CD4-positive, alpha-beta T cell treated with Interleukin-12 subunit alpha and Interleukin-12 subunit beta, for 1 hour (primary cell): ENCODE data around the gene MGAT5.

Source experiments
- DNase-seq: peaks from one replicate; pipeline ENCODE4 v3.0.0-alpha.2; 2020

Gene MGAT5

GRCh38 chr2:134257509-134257908 lies 3.6 kb downstream of the MGAT5 start:
- DNase-seq = no peak

GRCh38 chr2:134257965-134258683 lies 4.3 kb downstream of the MGAT5 start:
- no peak for DNase-seq

GRCh38 chr2:134258684-134259388 lies 5.0 kb downstream of the MGAT5 start:
- peak; percentile 73 for DNase-seq

DNA sequence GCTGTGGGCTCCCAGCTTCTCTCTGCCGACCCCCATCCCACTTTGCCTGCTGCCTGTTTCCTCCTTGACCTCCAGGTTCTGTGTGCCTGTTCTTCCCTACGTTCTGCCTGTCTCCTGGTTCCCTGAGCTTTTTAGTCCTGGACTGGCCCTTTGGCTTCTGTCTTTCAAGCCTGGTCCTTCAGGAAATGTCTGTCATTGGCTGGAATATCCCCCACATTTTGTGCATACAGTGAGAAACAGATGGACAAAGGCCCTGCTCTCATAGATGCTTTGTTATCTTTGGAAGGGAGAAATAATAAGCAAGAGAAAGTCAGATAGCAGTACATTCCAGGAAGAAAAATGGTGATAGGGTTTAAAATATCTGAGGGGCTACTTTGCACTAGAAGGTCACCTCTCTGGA lies 5.7 kb downstream of the MGAT5 start:
- no peak for DNase-seq

DNA sequence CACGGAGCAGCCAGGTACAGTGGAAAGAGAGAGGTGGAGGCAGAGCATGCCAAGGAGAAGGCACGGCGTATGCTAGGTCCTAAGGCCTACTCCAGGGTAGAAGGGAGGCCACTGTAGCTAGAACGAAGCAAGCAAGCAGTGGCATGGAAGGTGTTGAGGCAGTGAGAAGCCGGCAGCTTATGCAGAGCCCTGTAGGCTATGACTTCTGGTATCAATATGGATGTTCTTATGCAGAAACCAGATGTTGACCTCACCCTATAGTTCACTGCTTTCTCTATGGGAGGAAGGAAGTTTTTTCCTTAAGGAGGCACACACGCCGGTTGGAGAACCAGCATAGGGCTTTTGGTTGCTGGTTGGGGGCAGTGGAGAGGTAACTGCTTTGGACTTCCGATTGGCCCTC lies 6.1 kb downstream of the MGAT5 start:
- DNase-seq = no peak

- DNase-seq = no peak
Measured at GRCh38 chr2:134260713-134261112, 6.8 kb downstream of the MGAT5 start.

GRCh38 chr2:134261398-134262131 lies 7.7 kb downstream of the MGAT5 start:
- DNase-seq = no peak

DNA sequence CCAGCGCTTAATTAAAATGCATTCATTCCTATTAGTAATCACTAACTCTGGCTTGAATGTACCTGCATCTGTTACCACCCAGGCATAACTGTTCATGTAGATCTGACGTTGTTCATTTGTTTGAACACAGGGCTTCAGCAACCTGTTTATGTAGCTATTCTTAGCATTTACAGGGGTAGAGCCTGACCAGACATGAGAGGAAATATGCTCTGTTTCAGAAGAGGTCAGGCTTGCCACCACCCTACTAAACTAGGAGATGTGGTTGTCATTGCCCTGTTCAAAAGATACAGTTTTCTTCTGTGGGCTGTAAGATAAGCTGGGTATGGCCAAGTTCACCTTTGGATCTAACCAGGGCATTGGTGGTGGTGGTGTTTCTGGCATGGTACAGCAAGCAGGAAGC lies 8.8 kb downstream of the MGAT5 start:
- DNase-seq = no peak

- DNase-seq = no peak
Measured at GRCh38 chr2:134268265-134268664, 14.4 kb downstream of the MGAT5 start.

- DNase-seq = no peak
Measured at GRCh38 chr2:134269230-134269629, 15.4 kb downstream of the MGAT5 start.

DNA sequence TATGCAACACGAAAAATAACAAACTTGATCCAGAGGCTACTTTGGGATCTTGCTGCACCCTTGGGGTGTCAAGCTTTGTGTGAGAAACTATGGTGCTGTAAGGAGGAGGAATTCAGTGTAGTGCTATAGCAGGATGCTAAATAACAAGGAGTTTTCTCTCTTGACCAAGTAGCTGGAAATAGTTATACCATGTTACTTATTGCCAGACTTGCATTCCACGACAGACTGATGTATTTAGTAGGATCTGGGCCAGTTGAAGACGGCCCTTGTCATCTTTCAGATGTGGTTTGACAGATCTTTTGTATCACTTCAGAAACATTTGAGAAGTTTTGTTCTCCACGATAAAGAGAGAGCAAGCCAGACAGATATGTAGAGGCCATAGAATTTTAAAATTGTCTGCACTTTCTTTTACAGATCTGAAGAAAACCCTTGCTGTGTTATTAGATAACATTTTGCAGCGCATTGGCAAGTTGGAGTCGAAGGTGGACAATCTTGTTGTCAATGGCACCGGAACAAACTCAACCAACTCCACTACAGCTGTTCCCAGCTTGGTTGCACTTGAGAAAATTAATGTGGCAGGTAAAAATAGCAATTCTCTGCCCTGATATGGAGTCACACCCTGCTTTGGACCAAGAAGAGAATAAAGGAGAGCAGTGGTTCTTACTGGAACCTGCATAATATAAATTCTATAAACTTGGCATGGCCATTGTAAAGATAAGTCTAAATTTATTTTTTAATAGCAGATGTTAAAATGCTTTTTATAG lies 16.3 kb downstream of the MGAT5 start:
- no peak for DNase-seq

- no peak for DNase-seq
Measured at GRCh38 chr2:134271758-134272157, 17.9 kb downstream of the MGAT5 start.

- DNase-seq = no peak
Measured at GRCh38 chr2:134272806-134273205, 18.9 kb downstream of the MGAT5 start.

DNA sequence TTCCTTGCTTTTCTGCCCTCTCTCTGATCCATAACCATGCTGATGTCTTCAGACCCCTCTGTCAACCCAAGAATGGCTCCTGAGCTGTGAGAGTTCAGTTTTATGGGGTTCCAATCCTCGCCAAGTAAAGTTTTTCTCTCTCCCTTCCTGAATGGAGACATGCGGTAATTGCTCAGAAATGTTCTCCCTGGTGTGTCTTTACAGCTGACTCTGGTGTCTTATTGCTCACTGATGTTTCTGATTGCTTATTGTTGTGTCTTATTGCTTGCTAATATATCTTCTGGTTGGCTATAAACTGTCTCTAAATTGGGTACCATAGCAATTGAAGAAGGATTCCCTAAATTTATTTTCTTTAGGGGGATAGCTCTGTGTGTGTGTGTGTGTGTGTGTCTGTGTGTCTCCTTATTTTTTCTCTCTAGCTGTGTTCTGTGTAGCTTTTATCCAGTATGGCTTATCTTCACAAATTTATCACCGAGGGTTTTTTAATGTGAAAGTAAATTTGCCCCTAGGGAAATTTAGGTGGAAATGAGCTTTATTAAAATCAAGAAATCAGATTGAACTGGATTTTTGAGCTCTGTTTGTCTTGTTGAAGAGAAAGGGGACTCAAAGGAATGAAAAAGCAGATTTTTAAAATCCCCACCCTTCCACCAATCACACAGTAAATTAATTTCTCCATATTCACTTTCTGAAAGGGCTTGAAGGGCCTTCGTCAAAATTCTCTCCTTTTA lies 19.5 kb downstream of the MGAT5 start:
- DNase-seq = no peak

GRCh38 chr2:134274121-134274520 lies 20.2 kb downstream of the MGAT5 start:
- DNase-seq = no peak

GRCh38 chr2:134275058-134275862 lies 21.4 kb downstream of the MGAT5 start:
- DNase-seq = no peak

GRCh38 chr2:134276381-134277172 lies 22.7 kb downstream of the MGAT5 start:
- DNase-seq = no peak

DNA sequence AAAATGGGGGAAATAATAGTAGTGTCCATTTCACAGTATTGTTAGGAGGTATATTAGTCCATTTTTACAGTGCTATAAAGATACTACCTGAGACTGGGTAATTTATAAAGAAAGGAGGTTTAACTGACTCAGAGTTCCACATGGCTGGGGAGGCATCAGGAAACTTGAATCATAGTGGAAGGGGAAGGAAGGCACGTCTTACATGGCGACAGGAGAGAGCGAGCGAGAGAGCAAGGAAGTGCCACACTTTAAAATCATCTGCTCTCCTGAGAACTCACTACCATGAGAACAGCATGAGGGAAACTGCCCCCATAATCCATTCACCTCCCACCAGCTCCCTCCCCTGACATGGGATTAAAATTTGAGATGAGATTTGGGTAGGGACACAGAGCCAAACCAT lies 23.4 kb downstream of the MGAT5 start:
- no peak for DNase-seq

- DNase-seq = no peak
Measured at GRCh38 chr2:134278553-134278952, 24.7 kb downstream of the MGAT5 start.

DNA sequence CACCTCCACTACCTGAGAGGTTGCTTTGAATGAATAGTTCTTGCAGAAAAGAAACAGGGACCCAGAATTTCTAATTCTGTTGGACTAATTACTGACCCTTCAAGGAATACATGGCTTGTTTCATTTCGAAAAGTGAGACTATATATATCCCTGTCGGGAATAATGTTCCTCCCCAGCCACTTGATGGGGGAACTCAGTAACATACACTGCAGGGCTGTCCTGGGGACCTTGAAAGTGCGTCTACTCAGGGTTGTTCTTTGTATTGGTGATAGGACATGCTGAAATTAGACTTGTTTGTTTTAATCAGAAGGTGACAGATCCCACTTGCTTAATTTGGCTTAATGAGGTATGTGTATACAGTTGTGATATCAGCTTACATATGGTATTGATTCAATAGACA lies 25.5 kb downstream of the MGAT5 start:
- DNase-seq = no peak

DNA sequence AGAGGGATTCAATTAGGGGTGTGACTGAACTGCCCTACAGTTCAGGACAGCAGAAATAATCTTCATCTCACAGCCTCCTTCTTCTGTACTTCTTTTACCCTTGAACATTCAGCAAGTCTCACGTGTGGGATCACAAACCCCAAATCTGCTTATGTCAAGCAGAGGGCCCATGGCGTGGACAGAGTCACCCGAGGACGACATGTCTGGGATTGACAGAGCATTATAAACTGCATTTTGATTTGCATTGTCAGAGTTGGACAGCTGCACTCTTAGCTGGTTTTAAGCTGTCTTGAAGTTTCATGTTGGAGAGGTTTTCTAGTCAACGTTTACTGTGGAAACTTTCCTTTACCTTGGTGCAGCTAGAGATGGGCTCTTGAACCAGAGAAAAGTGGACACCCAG lies 26.4 kb downstream of the MGAT5 start:
- DNase-seq = no peak
